Muscle layer of colon (tissue), 2 donors: ENCODE data around the gene KLRF1.
"Not testable (repeated sequence)": the region's sequence is repeated elsewhere in the genome, so short reads cannot be mapped to it uniquely, and the experiment has no call there.

Source experiments
- H3K27ac ChIP-seq: one replicate; pipeline ENCODE4 v1.7.0; 2013; ENCODE audit warnings: low read depth, mild to moderate bottlenecking, low read length, moderate library complexity
- H3K27me3 ChIP-seq, 2 donors: one replicate each; pipeline ENCODE4 v1.7.0; 2013; ENCODE audit warnings: low read length in 2 of 2, mild to moderate bottlenecking in 2 of 2; ENCODE audit not compliant: insufficient read depth in 2 of 2, control insufficient read depth in 1 of 2
- H3K36me3 ChIP-seq: one replicate; pipeline ENCODE4 v1.7.0; 2013; ENCODE audit warnings: mild to moderate bottlenecking, low read length; ENCODE audit not compliant: insufficient read depth
- H3K4me1 ChIP-seq: one replicate; pipeline ENCODE4 v1.7.0; 2013; ENCODE audit warnings: mild to moderate bottlenecking, low read length; ENCODE audit not compliant: insufficient read depth
- H3K4me3 ChIP-seq, 2 donors: one replicate each; pipeline ENCODE4 v1.7.0; 2013; ENCODE audit warnings: low read length in 2 of 2, low read depth in 1 of 2, mild to moderate bottlenecking in 1 of 2, moderate library complexity in 1 of 2
- H3K9ac ChIP-seq: one replicate; pipeline ENCODE4 v1.7.0; 2013; ENCODE audit warnings: low read length
- H3K9me3 ChIP-seq: one replicate; pipeline ENCODE4 v1.7.0; 2013; ENCODE audit warnings: mild to moderate bottlenecking, low read length
- donor health status: abdominal sarcoma.
- donor health status: Adenocarcinoma of cecum.

KLRF1 gene

GRCh38 chr12:9876120-9876519 lies 48.8 kb downstream of the KLRF1 start:
- H3K9me3 ChIP-seq, H3K4me3 ChIP-seq, H3K27me3 ChIP-seq, H3K27ac ChIP-seq, H3K4me1 ChIP-seq, H3K36me3 ChIP-seq, H3K9ac ChIP-seq: not testable (repeated sequence)

GRCh38 chr12:9880532-9881078 lies 53.3 kb downstream of the KLRF1 start:
- H3K4me1 ChIP-seq = no peaks in the 10 kb centered on the region
- no peaks in the 10 kb centered on the region for H3K36me3 ChIP-seq
- H3K9ac ChIP-seq = no peak overlapping the region
- H3K4me3 ChIP-seq = no peak overlapping the region
- H3K27me3 ChIP-seq = no peaks in the 10 kb centered on the region
- no peaks in the 10 kb centered on the region for H3K9me3 ChIP-seq
- no peak overlapping the region for H3K27ac ChIP-seq

GRCh38 chr12:9881246-9881645 lies 54.0 kb downstream of the KLRF1 start, which contains the start of gene KLRF2:
Gene KLRF2, plus strand, starts transcription at chr12:9881489. Its CDS starts 107 bp downstream, at chr12:9881596.
- no peak within 1 kb of the TSS for H3K27ac ChIP-seq
- no peaks in the 10 kb centered on the region for H3K9me3 ChIP-seq
- no peak within 1 kb of the TSS for H3K4me3 ChIP-seq
- H3K4me1 ChIP-seq = no peaks in the 10 kb centered on the region
- no peaks in the 10 kb centered on the region for H3K27me3 ChIP-seq
- H3K9ac ChIP-seq = no peak within 1 kb of the TSS
- H3K36me3 ChIP-seq = no peaks in the 10 kb centered on the region

DNA sequence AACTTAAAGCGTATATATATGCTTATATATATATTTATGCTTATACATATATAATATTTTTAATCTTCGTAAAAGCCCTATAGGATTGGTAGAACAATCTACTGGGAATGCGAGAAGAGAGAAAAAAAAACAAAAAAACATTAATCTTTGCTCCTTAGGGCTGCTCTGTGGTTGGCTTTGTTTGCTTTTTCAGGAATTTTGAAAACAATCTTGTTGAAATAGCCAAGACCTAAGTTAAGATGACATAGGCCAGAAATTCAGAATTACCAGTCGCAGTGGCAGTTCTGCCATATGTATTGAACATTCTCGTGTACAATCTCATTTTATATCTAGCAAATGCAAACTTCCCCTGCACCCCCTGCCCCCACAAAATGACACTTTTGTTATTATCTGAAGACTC lies 54.7 kb downstream of the KLRF1 start:
- no peaks in the 10 kb centered on the region for H3K36me3 ChIP-seq
- H3K9me3 ChIP-seq = no peaks in the 10 kb centered on the region
- H3K4me1 ChIP-seq = no peaks in the 10 kb centered on the region
- no peak overlapping the region for H3K27ac ChIP-seq
- no peak overlapping the region for H3K9ac ChIP-seq
- H3K4me3 ChIP-seq = no peak overlapping the region
- no peaks in the 10 kb centered on the region for H3K27me3 ChIP-seq

DNA sequence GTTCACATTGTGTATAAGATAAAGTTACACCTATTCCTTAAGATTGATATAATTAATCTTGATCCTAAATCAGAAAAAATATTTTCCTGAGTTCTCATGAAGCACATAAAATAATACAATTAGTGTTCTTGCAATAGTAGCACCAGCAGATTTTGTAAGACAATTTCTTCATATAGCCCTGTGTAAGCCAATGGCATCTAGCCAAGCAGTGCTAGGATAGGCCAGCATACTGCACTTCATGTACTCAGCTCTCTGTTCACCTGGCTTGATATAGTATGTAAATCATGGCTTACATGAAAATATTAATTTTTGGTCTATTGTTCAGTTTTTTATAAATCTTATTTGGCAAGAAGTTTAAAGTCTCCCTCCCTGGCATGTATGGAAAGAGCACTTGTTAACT lies 55.9 kb downstream of the KLRF1 start:
- no peak overlapping the region for H3K27ac ChIP-seq

GRCh38 chr12:9888665-9889273 lies 61.5 kb downstream of the KLRF1 start:
- Histone ChIP-seq H3K4me3 (no peak overlapping the region), H3K27ac (no peak overlapping the region), H3K36me3 (no peaks in the 10 kb centered on the region), H3K27me3 (no peaks in the 10 kb centered on the region), H3K9me3 (no peaks in the 10 kb centered on the region), H3K4me1 (no peaks in the 10 kb centered on the region), H3K9ac (no peak overlapping the region)

More for the DNA sequence above, 55.9 kb downstream of the KLRF1 start:
- Histone ChIP-seq H3K36me3 (no peaks in the 10 kb centered on the region), H3K4me1 (no peaks in the 10 kb centered on the region), H3K4me3 (no peak overlapping the region), H3K9ac (no peak overlapping the region), H3K27me3 (no peaks in the 10 kb centered on the region), H3K9me3 (no peaks in the 10 kb centered on the region)
